Spleen (tissue), 7 donors: ENCODE measurements around the gene DYNC2LI1.

ENCODE experiments used
- POLR2A ChIP-seq, 3 donors: fragments of 450-650 bp; IDR thresholded peaks; one replicate each; pipeline ENCODE4 v1.5.1; 2017; ENCODE audit warnings: antibody characterized with exemption in 3 of 3, mild to moderate bottlenecking in 1 of 3
- TF ChIP-seq, protein P1 (sequence below), 11 experiments: fragments of 200-600 bp in 7 of 11; fragments of 450-650 bp in 4 of 11; sonication (generic) in 4 of 11; IDR thresholded peaks in 8 of 11; conservative IDR thresholded peaks in 3 of 11; 1 replicate in 7 of 11; 2 replicates in 4 of 11; pipeline versions ENCODE4 v1.4.0 to v1.8.0; 2016 to 2021; ENCODE audit warnings: antibody characterized with exemption in 11 of 11, inconsistent platforms in 4 of 11, mild to moderate bottlenecking in 1 of 11
- donor health status: DM: no; HTN: no; CAD: no; lungs with moderate emphysema.
- donor health status: DM: no; HTN: no; CAD: no.
- donor health status: DM: no; HTN: no; CAD: no.

GRCh38 chr2:43763091-43763490 is 10.7 kb upstream of the DYNC2LI1 start:
- TF ChIP-seq, protein P1, sequence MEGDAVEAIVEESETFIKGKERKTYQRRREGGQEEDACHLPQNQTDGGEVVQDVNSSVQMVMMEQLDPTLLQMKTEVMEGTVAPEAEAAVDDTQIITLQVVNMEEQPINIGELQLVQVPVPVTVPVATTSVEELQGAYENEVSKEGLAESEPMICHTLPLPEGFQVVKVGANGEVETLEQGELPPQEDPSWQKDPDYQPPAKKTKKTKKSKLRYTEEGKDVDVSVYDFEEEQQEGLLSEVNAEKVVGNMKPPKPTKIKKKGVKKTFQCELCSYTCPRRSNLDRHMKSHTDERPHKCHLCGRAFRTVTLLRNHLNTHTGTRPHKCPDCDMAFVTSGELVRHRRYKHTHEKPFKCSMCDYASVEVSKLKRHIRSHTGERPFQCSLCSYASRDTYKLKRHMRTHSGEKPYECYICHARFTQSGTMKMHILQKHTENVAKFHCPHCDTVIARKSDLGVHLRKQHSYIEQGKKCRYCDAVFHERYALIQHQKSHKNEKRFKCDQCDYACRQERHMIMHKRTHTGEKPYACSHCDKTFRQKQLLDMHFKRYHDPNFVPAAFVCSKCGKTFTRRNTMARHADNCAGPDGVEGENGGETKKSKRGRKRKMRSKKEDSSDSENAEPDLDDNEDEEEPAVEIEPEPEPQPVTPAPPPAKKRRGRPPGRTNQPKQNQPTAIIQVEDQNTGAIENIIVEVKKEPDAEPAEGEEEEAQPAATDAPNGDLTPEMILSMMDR (IDR thresholded peaks at IDR 0.05 in 8 of 11, conservative IDR thresholded peaks at IDR 0.05 in 3 of 11) = no peak
- TF ChIP-seq POLR2A (IDR thresholded peaks at IDR 0.05) = no peak
